Measurements from ENCODE around the gene A4GNT.
"Not testable (repeated sequence)": the region's sequence is repeated elsewhere in the genome, so short reads cannot be mapped to it uniquely, and the experiment has no call there.

A4GNT gene

DNA sequence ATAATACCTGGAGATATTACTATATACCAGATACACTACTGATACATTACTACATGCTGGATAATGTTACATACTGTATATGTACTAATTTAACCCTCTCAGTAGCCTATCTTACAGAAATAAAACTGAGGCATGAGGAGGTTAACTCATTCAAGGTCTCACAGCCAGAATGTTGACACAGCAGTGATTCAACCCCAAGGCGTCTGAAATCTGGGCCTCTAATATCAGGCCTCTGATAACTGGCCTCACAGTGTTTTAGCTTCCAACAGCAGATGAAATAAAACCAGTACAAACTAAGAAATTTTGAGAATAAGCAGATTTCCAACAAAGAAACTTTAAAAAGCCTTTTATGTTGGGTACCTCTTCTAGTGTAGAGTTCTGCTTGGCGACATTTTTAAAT lies 40.2 kb downstream of the A4GNT start:
- TF ChIP-seq, protein P1, sequence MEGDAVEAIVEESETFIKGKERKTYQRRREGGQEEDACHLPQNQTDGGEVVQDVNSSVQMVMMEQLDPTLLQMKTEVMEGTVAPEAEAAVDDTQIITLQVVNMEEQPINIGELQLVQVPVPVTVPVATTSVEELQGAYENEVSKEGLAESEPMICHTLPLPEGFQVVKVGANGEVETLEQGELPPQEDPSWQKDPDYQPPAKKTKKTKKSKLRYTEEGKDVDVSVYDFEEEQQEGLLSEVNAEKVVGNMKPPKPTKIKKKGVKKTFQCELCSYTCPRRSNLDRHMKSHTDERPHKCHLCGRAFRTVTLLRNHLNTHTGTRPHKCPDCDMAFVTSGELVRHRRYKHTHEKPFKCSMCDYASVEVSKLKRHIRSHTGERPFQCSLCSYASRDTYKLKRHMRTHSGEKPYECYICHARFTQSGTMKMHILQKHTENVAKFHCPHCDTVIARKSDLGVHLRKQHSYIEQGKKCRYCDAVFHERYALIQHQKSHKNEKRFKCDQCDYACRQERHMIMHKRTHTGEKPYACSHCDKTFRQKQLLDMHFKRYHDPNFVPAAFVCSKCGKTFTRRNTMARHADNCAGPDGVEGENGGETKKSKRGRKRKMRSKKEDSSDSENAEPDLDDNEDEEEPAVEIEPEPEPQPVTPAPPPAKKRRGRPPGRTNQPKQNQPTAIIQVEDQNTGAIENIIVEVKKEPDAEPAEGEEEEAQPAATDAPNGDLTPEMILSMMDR (conservative IDR thresholded peaks at IDR 0.05; ENCODE audit: low read depth, low read length), result no peak
- H3K4me3 ChIP-seq (ENCODE audit: low read depth, low read length), result no peak overlapping the region
- DNase-seq (ENCODE audit: low read depth), result peak; percentile 84

DNA sequence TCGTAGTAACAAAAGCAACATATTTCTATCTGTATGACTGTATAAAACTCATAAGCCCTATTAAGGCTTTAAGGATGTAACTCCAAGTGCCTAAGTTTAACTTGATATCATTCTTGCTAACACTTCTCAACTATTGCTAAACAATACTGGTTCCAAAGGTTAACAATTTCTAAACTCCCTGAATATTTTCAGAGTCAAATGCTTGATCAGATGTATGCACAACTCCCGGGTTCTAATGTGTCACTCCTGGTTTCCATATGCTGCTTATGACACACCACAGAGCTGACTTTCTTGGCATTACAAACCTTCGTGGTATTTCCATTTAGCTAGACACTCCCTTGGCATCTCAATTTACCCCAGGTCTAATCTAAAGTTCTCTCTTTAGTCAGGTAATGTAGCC lies 43.1 kb downstream of the A4GNT start:
- DNase-seq (ENCODE audit: low read depth), result peak; percentile 63
- no peak overlapping the region for H3K4me3 ChIP-seq (ENCODE audit: low read depth, low read length)
- TF ChIP-seq, protein P1 (conservative IDR thresholded peaks at IDR 0.05; ENCODE audit: low read depth, low read length), result no peak

DNA sequence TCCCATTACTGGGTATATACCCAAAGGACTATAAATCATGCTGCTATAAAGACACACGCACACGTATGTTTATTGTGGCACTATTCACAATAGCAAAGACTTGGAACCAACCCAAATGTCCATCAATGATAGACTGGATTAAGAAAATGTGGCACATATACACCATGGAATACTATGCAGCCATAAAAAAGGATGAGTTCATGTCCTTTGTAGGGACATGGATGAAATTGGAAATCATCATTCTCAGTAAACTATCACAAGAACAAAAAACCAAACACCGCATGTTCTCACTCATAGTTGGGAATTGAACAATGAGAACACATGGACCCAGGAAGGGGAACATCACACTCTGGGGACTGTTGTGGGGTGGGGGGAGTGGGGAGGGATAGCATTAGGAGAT lies 46.4 kb downstream of the A4GNT start:
- DNase-seq (ENCODE audit: low read depth); H3K4me3 ChIP-seq (ENCODE audit: low read depth, low read length): not testable (repeated sequence)

DNA sequence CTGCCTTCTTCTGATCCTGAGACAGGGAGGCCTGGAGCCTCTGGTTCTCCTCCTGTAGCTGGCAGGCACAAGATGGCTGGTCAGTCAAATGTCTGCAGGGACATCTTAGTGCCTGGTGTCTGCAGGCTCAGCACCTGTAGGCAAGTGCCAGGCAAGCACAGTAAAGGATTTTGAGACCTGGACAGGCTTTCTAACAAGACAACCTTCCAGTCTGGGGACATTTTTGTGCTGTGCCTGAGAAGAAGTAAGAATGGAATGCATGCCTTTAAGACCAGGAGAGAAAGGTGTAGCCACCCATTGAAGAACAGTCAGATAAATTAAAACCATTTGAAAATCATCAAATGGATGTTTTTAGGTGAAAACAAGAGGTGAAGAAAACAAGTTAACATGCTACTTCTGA lies 48.0 kb downstream of the A4GNT start:
- H3K4me3 ChIP-seq (ENCODE audit: low read depth, low read length), result no peak overlapping the region
- DNase-seq (ENCODE audit: low read depth), result no peak
- TF ChIP-seq, protein P1 (conservative IDR thresholded peaks at IDR 0.05; ENCODE audit: low read depth, low read length), result no peak

DNA sequence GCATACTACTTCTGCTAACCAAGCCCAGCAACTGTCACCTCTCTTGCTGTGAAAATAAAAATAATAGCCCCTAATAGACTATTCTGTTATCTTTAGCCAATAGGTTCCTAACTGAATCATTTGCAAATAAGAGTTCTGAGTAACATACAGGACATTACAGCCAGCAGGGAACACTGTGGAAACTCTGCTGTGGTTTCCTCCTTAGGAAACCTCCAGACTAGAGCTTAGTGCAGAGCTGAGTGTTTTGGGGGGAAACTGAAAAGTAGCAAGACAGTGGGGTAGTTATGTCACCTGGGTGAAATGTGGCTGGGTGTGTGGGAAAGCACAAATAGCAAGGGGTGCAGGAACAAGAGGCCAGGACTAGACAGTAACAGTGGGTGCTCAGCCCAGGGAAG lies 49.2 kb downstream of the A4GNT start:
- H3K4me3 ChIP-seq (ENCODE audit: low read depth, low read length), result no peak overlapping the region
- TF ChIP-seq, protein P1 (conservative IDR thresholded peaks at IDR 0.05; ENCODE audit: low read depth, low read length), result peak; percentile 19
- peak; percentile 73 for DNase-seq (ENCODE audit: low read depth)

DNA sequence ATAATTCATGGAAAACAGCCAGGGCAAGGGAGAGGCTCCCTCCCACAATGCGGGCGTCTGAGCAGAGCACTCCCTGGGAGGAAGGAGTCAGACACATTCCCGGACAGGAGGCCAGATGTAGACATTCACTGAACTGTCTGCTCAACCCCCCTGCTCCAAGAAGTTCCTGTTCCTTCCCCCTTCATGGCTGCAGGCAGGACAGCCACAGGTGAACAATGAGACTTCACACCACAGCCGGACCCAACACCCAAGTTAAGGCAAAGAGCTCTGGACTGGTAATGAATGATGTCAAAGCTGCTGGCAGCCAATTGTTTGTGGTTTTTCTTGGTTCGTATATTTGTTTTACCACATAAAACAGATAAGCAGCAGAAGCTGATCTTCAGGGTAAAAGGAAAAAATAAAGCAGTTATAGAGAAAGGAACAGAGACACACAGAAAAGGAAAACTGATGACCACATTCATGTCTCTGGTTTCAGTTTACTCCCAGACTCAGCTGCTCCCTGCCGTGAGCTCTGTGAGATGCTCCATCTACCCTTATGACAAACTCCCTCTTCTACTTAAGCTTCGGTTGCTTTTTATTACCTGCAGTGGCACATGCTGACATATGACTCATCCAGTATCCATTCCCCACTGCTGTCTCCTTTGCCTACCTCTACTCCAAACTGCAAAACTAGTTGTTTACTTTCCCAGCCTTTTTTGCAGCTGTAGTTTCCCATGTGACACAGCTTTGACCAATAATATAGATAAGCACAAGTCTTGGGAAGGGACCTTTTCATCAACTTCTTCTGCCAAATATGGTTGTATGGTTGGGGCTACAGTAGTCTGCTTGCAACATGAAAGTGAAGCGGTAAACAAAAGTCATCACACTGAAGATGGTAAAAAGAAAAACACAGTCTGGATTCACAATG lies 49.9 kb downstream of the A4GNT start:
- peak overlapping the region; percentile 8 for H3K4me3 ChIP-seq (ENCODE audit: low read depth, low read length)
- peak; percentile 96 for DNase-seq (ENCODE audit: low read depth)
- TF ChIP-seq, protein P1 (conservative IDR thresholded peaks at IDR 0.05; ENCODE audit: low read depth, low read length), result no peak

DNA sequence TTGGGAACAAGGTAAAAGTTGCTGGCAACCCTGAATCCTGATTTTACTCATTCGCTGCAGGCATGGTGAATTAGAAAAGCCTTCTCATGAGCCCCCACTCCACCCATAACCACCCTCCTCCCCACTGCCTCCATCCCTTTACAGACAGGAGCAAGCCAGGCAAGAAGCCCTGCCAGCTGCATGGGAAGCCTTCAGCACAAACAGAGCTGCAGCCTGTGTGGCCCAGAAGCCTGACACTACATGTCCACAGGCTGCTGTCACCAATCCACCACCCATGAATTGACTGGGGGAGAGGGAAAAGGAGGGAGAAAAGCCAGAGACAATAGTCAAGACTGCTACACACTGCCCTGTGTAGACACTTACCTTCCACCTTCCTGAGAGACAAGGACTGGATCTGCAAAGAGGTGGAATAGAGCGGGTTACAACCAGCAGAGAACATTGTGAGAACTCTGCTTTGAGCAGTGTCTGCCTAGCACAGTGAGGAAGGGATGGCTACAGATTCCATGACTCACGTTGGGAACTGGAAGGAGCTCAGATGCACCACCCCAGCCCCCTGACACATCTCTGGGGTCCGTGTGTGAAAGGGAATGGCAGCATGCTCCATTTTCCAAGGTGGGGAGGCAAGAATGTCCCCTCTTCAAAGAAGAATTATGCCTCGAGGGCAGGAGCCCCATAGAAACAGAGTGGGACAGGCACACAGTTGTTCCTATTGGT lies 50.7 kb downstream of the A4GNT start:
- TF ChIP-seq, protein P1 (conservative IDR thresholded peaks at IDR 0.05; ENCODE audit: low read depth, low read length), result no peak
- H3K4me3 ChIP-seq (ENCODE audit: low read depth, low read length), result no peak overlapping the region
- peak; percentile 76 for DNase-seq (ENCODE audit: low read depth)
